Keratinocyte (primary cell): ENCODE measurements around the gene TPCN2. TPM values are rescaled to one million over a fixed set of nuclear protein-coding genes. Genes with fewer than 3 reads are reported as not detected.
A peak's percentile ranks its signal among the peaks of the same experiment; 100 is the strongest.

Experiments used
- DNase-seq: peaks from one replicate; pipeline ENCODE4 v3.0.0-alpha.2; 2011; ENCODE audit warnings: low read depth, missing footprints, low spot score
- FAIRE-seq: peaks from 2 replicates; lab custom pipeline; 2011; peaks lifted over from hg19 to GRCh38; lab: Jason Lieb, UNC
- H2AFZ ChIP-seq: 2 replicates; pipeline ENCODE4 v1.6.0; 2012; ENCODE audit warnings: low read length, control low read depth, inconsistent platforms; ENCODE audit not compliant: control insufficient read depth
- H3K27ac ChIP-seq: 2 replicates; pipeline ENCODE4 v1.5.1; 2011; ENCODE audit warnings: low read length; ENCODE audit not compliant: control insufficient read depth, insufficient read depth
- H3K27me3 ChIP-seq: 3 replicates; pipeline ENCODE4 v1.6.0; 2011; ENCODE audit warnings: low read length; ENCODE audit not compliant: control insufficient read depth, insufficient read depth; ENCODE audit errors: extremely low read depth
- H3K36me3 ChIP-seq, 2 experiments: 2 replicates in 1 of 2; 3 replicates in 1 of 2; pipeline ENCODE4 v1.5.1; 2011; ENCODE audit warnings: low read length in 2 of 2, mild to moderate bottlenecking in 1 of 2; ENCODE audit not compliant: control insufficient read depth in 2 of 2, insufficient read depth in 2 of 2; ENCODE audit errors: extremely low read depth in 1 of 2
- H3K4me1 ChIP-seq: 3 replicates; pipeline ENCODE4 v1.5.1; 2011; ENCODE audit warnings: low read length; ENCODE audit not compliant: control insufficient read depth, insufficient read depth; ENCODE audit errors: extremely low read depth
- H3K4me2 ChIP-seq: 3 replicates; pipeline ENCODE4 v1.6.0; 2011; ENCODE audit warnings: low read depth, low read length; ENCODE audit not compliant: control insufficient read depth, insufficient read depth; ENCODE audit errors: extremely low read depth
- H3K4me3 ChIP-seq, 3 experiments: fragments of 200-600 bp in 1 of 3; sonication (generic) in 1 of 3; 2 replicates in 2 of 3; 3 replicates in 1 of 3; pipeline ENCODE4 v1.5.1; 2011 to 2016; ENCODE audit warnings: low read length in 3 of 3, mild to moderate bottlenecking in 3 of 3, control low read depth in 2 of 3, inconsistent platforms in 1 of 3, low read depth in 1 of 3, mixed read lengths in 1 of 3, mixed run types in 1 of 3, moderate library complexity in 1 of 3; ENCODE audit not compliant: control insufficient read depth in 2 of 3, insufficient read depth in 2 of 3; ENCODE audit errors: extremely low read depth in 1 of 3
- H3K79me2 ChIP-seq: 2 replicates; pipeline ENCODE4 v1.6.0; 2012; ENCODE audit warnings: low read length; ENCODE audit not compliant: control insufficient read depth, insufficient read depth
- H3K9ac ChIP-seq: 3 replicates; pipeline ENCODE4 v1.6.0; 2011; ENCODE audit warnings: low read length; ENCODE audit not compliant: control insufficient read depth, insufficient read depth; ENCODE audit errors: extremely low read depth
- H3K9me1 ChIP-seq: 3 replicates; pipeline ENCODE4 v1.6.0; 2011; ENCODE audit warnings: low read length; ENCODE audit not compliant: control insufficient read depth, insufficient read depth; ENCODE audit errors: extremely low read depth
- H3K9me3 ChIP-seq: 2 replicates; pipeline ENCODE4 v1.5.1; 2012; ENCODE audit warnings: low read depth, low read length; ENCODE audit not compliant: control insufficient read depth
- H4K20me1 ChIP-seq: 3 replicates; pipeline ENCODE4 v1.6.0; 2011; ENCODE audit warnings: low read length; ENCODE audit not compliant: control insufficient read depth, insufficient read depth; ENCODE audit errors: extremely low read depth
- CTCF ChIP-seq, 3 experiments: IDR thresholded peaks in 1 of 3; conservative IDR thresholded peaks in 1 of 3; optimal IDR thresholded peaks in 1 of 3; 2 replicates in 2 of 3; 3 replicates in 1 of 3; pipeline versions ENCODE3 to v1.5.1; 2011; ENCODE audit warnings: low read length in 3 of 3, mild to moderate bottlenecking in 3 of 3, moderate library complexity in 2 of 3, control low read depth in 1 of 3, inconsistent platforms in 1 of 3; ENCODE audit not compliant: insufficient read depth in 2 of 3; ENCODE audit errors: extremely low read depth in 1 of 3
- EZH2 ChIP-seq: IDR thresholded peaks from one replicate; pipeline ENCODE4 v1.6.1; 2012; ENCODE audit warnings: inconsistent platforms, mild to moderate bottlenecking, low read length, moderate library complexity
- dilution Hi-C: fragments of 300-500 bp; cut with MboI; formaldehyde crosslinking; loops from one replicate; pipeline ENCODE4 v1.7.0; 2020; ENCODE audit warnings: low sequenced_read_pairs; ENCODE audit not compliant: extremely low pct_ligation_motif_present
- polyA plus RNA-seq, 5 experiments: library from polyadenylated mRNA; depleted of rRNA in 3 of 5; stranded (reverse) in 3 of 5; stranded (forward) in 1 of 5; unstranded in 1 of 5; fragments of >200 nt; gene quantifications; 1 replicate in 1 of 5; 2 replicates in 3 of 5; 3 replicates in 1 of 5; pipeline versions ENCODE4 v1.2.1 to v1.2.3, GENCODE V29; 2011 to 2012; ENCODE audit warnings: missing spikeins in 2 of 5, low read depth in 1 of 5, low replicate concordance in 1 of 5

TPCN2 gene
- polyA plus RNA-seq, 1 donor (not counting 4 experiments of a cell fraction or from before 2014, with no cell fraction given) = 7.7 TPM

DNA sequence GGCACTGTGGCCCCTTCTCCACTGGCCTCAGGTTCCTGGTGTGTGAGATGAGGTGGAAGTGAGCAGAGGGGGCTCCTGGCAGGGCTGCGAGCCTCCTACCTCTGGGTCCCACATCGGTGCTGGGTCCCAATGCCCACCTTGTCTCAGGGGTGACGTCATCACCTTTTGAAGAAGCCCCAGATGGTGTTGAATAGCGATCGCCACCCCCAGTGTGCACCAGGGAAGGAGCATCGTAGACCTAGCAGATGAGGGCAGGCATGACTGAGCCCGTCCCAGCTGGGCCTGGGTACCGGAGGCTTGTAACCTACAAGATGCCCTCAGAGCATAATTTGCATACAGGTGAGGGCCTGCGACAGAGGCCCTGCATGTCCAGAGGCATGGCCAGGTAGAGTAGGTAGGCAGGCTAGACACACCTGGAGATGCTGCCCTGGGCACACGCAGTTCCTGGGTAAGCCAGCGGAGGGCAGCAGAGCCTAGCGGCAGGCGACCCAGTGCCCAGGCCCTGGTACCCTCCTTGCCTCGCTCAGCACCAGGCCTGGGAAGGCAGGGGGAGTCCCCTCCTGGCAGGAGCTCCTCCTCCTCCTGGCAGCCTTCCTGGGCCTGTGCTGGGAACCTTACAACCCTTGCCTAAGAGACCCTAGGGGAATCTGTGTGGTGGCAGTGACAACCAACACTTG is 52.5 kb downstream of the TPCN2 start:
- peak; percentile 61 for FAIRE-seq

GRCh38 chr11:69101792-69102695 is 53.3 kb downstream of the TPCN2 start:
- H3K9me1 ChIP-seq = no peaks in the 10 kb centered on the region
- H2AFZ ChIP-seq = no peak overlapping the region
- TF ChIP-seq EZH2 (no peak), CTCF (optimal IDR thresholded peaks at IDR 0.05 in 1 of 3, IDR thresholded peaks at IDR 0.05 in 1 of 3, conservative IDR thresholded peaks at IDR 0.05 in 1 of 3; ENCODE audit: extremely low read depth in 1 of 3, insufficient read depth in 2 of 3, low read length in 3 of 3) (no peak)
- no peak overlapping the region for H3K4me2 ChIP-seq
- H3K4me1 ChIP-seq = no peaks in the 10 kb centered on the region
- H3K27me3 ChIP-seq = peaks cover 11% of the 10 kb centered on the region
- DNase-seq = no peak
- FAIRE-seq = no peak
- H3K9me3 ChIP-seq = no peaks in the 10 kb centered on the region
- H3K36me3 ChIP-seq = no peaks in the 10 kb centered on the region
- no peak overlapping the region for H3K27ac ChIP-seq
- H3K4me3 ChIP-seq = no peak overlapping the region
- H3K79me2 ChIP-seq = no peaks in the 10 kb centered on the region
- no peak overlapping the region for H3K9ac ChIP-seq
- dilution Hi-C loops = loop anchor here (25.0 kb wide), 1 partner anchor 135 kb away; no protein-coding TSS in a partner anchor
- H4K20me1 ChIP-seq = no peaks in the 10 kb centered on the region

More for the DNA sequence above, 52.5 kb downstream of the TPCN2 start:
- no peak for DNase-seq
- peaks cover 11% of the 10 kb centered on the region for H3K27me3 ChIP-seq
- H3K79me2 ChIP-seq = no peaks in the 10 kb centered on the region
- no peak overlapping the region for H3K27ac ChIP-seq
- H3K36me3 ChIP-seq = no peaks in the 10 kb centered on the region
- no peaks in the 10 kb centered on the region for H3K9me1 ChIP-seq
- no peak overlapping the region for H3K4me3 ChIP-seq
- dilution Hi-C loops = loop anchor here (25.0 kb wide), 1 partner anchor 136 kb away; no protein-coding TSS in a partner anchor
- no peaks in the 10 kb centered on the region for H3K4me1 ChIP-seq
- H3K4me2 ChIP-seq = no peak overlapping the region
- no peak overlapping the region for H2AFZ ChIP-seq
- no peak overlapping the region for H3K9ac ChIP-seq
- TF ChIP-seq EZH2 = no peak
- peak; percentile 98 to 100 (median 100) for TF ChIP-seq CTCF (optimal IDR thresholded peaks at IDR 0.05 in 1 of 3, IDR thresholded peaks at IDR 0.05 in 1 of 3, conservative IDR thresholded peaks at IDR 0.05 in 1 of 3; ENCODE audit: extremely low read depth in 1 of 3, insufficient read depth in 2 of 3, low read length in 3 of 3)
- H3K9me3 ChIP-seq = no peaks in the 10 kb centered on the region
- no peaks in the 10 kb centered on the region for H4K20me1 ChIP-seq
